Retinal pigment epithelial cell (primary cell): Measurements from ENCODE around the gene LILRA2.
"Not testable (repeated sequence)": the region's sequence is repeated elsewhere in the genome, so short reads cannot be mapped to it uniquely, and the experiment has no call there.

ENCODE experiments used
- DNase-seq: peaks from one replicate; pipeline ENCODE4 v3.0.0-alpha.2; 2010; ENCODE audit warnings: low read depth
- H3K4me3 ChIP-seq: 2 replicates; pipeline ENCODE4 v1.5.1; 2011; ENCODE audit warnings: mild to moderate bottlenecking, low read length, control low read depth, moderate library complexity
- TF ChIP-seq, protein P1 (sequence below): conservative IDR thresholded peaks from 2 replicates; pipeline ENCODE4 v1.5.1; 2011; ENCODE audit warnings: low read depth, low read length, control low read depth, inconsistent platforms

Gene LILRA2

DNA sequence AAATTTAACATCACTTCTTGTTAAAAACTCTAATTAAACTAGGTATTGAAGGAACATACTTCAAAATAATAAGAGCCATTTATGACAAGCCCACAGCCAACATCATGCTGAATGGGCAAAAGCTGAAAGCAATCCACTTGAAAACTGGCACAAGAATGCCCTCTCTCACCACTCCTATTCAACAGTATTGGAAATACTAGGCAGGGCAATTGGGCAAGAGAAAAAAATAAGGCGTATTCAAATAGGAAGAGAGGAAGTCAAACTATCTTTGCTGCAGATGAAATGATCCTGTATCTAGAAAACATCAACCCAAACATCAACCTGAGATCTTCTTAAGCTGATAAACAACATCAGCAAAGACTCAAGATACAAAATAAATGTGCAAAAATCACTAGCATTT, 41.1 kb downstream of the LILRA2 start:
- no peak overlapping the region for H3K4me3 ChIP-seq
- no peak for DNase-seq
- TF ChIP-seq, protein P1, sequence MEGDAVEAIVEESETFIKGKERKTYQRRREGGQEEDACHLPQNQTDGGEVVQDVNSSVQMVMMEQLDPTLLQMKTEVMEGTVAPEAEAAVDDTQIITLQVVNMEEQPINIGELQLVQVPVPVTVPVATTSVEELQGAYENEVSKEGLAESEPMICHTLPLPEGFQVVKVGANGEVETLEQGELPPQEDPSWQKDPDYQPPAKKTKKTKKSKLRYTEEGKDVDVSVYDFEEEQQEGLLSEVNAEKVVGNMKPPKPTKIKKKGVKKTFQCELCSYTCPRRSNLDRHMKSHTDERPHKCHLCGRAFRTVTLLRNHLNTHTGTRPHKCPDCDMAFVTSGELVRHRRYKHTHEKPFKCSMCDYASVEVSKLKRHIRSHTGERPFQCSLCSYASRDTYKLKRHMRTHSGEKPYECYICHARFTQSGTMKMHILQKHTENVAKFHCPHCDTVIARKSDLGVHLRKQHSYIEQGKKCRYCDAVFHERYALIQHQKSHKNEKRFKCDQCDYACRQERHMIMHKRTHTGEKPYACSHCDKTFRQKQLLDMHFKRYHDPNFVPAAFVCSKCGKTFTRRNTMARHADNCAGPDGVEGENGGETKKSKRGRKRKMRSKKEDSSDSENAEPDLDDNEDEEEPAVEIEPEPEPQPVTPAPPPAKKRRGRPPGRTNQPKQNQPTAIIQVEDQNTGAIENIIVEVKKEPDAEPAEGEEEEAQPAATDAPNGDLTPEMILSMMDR, result no peak

- TF ChIP-seq, protein P1, result no peak
- H3K4me3 ChIP-seq, result no peak overlapping the region
- DNase-seq, result no peak
Observed at GRCh38 chr19:54616057-54616456, 42.5 kb downstream of the LILRA2 start.

GRCh38 chr19:54616821-54617560, 43.4 kb downstream of the LILRA2 start:
- no peak overlapping the region for H3K4me3 ChIP-seq
- DNase-seq, result no peak
- TF ChIP-seq, protein P1, result no peak

DNA sequence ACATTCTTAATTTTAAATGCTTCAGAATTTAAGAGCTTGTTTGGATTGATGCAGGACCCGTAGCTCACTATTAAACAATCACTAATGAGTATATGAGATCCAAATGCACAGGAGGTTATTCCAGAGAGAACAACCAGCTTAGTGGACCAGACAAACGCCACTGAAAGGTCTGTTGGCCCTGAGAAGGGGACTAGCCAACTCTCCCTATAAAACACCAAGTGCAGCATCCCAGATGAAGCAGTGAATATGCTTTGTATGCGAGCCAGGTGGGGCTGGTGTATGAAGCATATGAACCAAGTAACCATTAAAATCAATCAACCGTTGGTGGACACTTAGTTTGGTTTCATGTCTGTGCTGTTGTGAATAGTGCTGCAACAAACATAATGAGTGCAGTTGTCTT, 46.9 kb downstream of the LILRA2 start:
- TF ChIP-seq, protein P1, result no peak
- no peak for DNase-seq
- H3K4me3 ChIP-seq, result no peak overlapping the region

DNA sequence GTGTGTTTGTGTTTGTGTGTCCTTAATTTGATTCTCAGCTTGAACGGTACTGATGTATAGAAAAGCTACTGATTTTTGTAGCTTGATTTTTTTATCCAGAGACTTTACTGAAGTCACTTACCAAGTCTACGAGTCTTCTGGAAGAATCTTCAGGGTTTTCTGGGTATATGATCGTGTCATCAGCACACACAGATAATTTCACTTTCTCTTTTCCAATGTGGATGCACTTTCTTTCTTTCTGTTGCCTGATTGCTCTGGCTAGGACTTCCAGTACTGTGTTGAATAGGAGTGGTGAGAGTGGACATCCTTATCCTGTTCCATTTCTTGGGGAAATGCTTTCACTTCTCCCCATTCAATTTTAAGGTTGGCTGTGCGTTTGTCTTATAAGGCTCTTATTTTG, 48.8 kb downstream of the LILRA2 start:
- H3K4me3 ChIP-seq, result no peak overlapping the region
- no peak for DNase-seq
- TF ChIP-seq, protein P1, result no peak

DNA sequence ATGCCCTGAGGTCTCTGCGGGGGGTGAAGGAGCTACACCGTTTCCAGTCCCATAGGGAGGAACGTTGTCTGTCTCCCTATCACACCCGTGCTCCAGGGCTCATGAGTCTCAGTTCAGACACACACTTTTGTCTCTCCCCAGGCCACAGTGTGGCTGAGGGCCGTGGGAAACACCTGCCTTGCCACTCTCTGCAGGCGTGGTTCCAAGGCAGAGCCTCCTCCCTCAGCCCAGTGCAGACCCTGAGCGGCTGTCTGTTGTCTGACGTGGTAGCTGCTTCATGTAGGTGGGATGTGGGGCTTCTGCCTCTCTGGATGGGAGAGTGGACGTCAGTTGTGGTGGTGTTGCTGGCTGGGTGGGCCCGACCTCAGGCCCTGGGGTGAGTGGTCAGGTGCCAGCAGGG, 50.6 kb downstream of the LILRA2 start:
- not testable (repeated sequence) for H3K4me3 ChIP-seq, DNase-seq

DNA sequence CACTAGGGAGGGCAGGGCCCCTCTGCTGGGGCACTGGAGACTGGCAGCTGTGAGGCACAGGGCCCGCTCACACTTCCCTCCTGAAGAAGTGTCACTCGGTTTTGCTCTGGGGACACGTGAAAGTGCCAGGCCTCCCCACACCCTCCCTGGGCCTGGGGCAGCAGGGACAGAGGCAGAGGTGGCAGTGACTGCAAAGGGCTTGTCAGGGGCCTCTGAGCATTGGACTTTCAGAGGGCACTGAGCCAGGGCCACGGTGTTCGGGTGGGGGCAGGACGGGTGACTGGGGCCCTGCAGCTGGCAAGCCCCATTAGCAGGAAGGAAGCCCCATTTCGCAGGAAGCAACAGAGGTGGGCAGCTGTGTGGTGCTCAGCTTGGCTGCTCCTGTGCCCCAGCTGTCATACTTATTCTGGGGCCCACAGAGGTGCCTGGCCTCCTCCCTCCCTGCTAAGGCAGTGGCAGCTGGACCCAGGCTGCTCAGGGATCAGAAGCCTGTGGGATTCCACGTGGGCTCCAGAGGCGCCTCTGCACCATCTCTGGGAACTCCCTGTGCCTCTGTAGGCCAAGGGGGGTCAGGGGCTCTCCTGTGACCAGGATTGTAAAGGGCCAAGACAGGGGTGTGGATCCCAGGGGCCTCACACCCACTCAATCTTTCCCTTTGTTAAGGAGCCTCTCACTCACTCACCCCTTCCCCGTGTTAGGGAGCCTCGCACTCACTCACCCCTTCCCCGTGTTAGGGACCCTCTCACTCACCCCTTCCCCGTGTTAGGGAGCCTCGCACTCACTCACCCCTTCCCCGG, 51.5 kb downstream of the LILRA2 start:
- DNase-seq, H3K4me3 ChIP-seq: not testable (repeated sequence)

DNA sequence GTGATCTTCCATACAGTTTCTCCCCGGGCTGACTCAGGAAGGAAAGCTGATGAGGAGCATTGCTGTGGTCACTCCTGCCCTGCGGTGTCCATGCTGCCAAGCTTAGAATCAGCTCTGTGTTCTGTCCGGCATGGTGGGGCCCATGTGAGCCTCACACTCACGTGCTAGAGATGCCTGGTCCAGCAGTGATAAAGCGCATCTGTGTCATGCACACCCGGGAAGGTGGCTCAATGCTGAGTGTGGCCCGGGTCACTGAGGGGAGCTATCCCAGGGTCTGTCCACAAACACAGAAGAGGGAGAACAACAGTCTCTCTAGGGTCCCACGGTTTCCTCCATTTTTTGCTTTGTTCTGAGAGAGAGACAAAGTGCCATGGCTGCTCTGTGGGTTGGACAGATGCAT, 53.2 kb downstream of the LILRA2 start:
- H3K4me3 ChIP-seq, result no peak overlapping the region
- TF ChIP-seq, protein P1, result no peak
- no peak for DNase-seq

GRCh38 chr19:54627912-54628311, 54.3 kb downstream of the LILRA2 start:
- H3K4me3 ChIP-seq, DNase-seq: not testable (repeated sequence)

DNA sequence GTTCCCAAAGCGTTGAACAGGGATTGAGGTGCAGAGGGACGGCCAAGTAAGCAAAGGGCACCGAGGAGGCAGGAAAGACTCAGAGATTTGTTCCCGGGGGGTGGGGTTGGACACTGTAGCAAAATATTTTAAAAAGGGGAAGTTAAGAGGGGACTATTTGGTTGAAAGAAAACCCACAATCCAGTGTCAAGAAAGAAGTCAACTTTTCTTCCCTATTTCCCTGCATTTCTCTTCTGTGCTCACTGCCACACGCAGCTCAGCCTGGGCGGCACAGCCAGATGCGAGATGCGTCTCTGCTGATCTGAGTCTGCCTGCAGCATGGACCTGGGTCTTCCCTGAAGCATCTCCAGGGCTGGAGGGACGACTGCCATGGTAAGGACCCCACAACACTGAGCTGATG, 56.7 kb downstream of the LILRA2 start, which contains the start of gene LILRB1:
LILRB1 (plus strand) TSS at position 223 of the 400 bp plus-strand sequence. CDS start 590 bp downstream, outside the sequence.
- not testable (repeated sequence) for DNase-seq

More for the DNA sequence above, 56.7 kb downstream of the LILRA2 start, which contains the start of gene LILRB1:
- not testable (repeated sequence) for H3K4me3 ChIP-seq
